Thyroid gland (tissue), 4 donors: Measurements from ENCODE around the gene MATK.

Experiments used
- CTCF ChIP-seq, 6 experiments: fragments of 200-600 bp in 3 of 6; fragments of 450-650 bp in 3 of 6; sonication (generic) in 3 of 6; IDR thresholded peaks; one replicate each; pipeline ENCODE4 v1.5.1; 2016 to 2019; ENCODE audit warnings: antibody characterized with exemption in 6 of 6, mild to moderate bottlenecking in 2 of 6, inconsistent platforms in 1 of 6, moderate library complexity in 1 of 6
- POLR2A ChIP-seq, 2 donors: fragments of 450-650 bp; IDR thresholded peaks; one replicate each; pipeline ENCODE4 v1.6.1; 2017; ENCODE audit warnings: antibody characterized with exemption in 2 of 2, mild to moderate bottlenecking in 2 of 2, moderate library complexity in 1 of 2

GRCh38 chr19:3805859-3806258 lies 19.7 kb upstream of the MATK start:
- TF ChIP-seq POLR2A (IDR thresholded peaks at IDR 0.05) (no peak), CTCF (IDR thresholded peaks at IDR 0.05) (no peak)
